GM21390 (cell line): ENCODE results near the gene APBA2.

Experiments
- ATAC-seq: cut with Tn5 transposase; IDR thresholded peaks from one replicate; pipeline ENCODE4 v1.9.1; 2021; ENCODE audit not compliant: unreplicated experiment

The APBA2 gene

GRCh38 chr15:29054171-29055045 is 168.6 kb downstream of the APBA2 start:
- ATAC-seq: no peak

GRCh38 chr15:29055876-29056275 is 170.1 kb downstream of the APBA2 start:
- ATAC-seq: no peak

GRCh38 chr15:29056839-29057450 is 171.2 kb downstream of the APBA2 start:
- ATAC-seq: no peak

- ATAC-seq: no peak
Measured at GRCh38 chr15:29057856-29058255, 172.1 kb downstream of the APBA2 start.

DNA sequence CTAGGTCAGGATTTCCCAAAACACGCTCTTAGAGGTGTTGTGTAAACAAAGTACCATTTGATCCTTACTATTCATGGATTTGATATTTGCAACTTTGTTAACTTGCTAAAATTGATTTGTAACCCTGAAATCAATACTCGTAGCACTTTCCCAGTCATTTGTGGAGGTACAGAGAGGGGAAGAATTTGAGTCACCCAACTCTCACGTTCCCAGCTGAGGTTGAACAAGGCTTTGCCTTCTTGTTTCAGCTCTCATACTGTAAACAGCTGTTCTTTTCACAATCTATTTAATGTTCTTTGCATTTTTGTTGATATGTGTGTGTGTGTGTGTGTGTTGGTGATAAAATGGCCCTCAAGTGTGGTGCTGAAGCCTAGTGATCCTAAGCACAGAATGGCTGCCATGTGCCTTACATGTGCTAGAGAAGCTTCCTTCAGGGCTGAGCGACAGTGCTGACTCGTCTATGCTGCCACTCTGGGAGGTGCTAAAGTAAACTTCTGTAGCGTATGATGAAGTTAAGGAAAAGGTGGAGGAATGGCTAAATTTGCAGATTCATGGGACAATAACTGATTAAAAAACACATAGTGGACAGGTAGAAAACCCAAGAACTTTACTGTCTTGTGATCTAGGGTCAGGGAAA is 173.2 kb downstream of the APBA2 start:
- ATAC-seq: no peak

- ATAC-seq: no peak
Measured at GRCh38 chr15:29059871-29060640, 174.3 kb downstream of the APBA2 start.

DNA sequence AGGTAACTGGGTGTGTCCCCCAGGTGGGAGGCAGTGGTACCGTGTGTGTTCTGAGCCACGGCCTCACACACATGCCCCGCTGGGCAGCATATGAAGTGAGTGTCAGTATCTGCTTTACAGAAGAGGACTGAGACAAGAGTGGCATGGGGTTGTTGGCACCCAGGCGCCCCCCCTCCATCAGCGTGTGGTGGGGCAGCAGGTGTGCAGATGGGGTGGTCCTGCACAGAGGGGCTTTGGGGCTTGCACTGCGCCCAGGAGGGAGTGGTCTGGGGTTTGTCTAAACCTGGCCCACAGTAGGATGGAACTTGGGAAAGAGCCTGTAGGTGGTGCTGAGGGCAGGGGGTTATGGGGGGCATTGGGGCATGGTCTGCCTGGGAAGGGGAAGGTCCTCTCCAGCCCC is 176.0 kb downstream of the APBA2 start:
- ATAC-seq: no peak

DNA sequence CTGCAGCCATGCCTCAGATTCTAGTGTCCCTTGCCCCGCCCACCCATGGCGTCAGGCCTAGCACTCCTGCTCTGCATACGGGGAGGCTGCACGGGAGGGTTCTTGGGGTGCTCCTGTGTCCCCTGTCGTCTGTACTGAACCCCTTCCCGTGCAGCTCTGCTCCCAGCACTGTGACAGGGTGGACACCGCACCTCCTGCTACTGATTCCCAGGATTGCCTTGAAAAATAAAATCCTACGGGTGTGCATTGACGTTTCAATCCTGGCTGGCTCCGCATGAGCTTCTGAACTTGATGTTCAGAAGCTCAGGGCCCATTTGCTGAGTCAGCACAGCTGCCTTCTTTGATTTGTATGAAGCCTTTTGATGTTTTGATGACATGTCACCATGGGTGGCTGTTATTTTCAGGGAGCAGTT is 176.4 kb downstream of the APBA2 start:
- no peak for ATAC-seq

- no peak for ATAC-seq
Measured at GRCh38 chr15:29062626-29063025, 176.9 kb downstream of the APBA2 start.

DNA sequence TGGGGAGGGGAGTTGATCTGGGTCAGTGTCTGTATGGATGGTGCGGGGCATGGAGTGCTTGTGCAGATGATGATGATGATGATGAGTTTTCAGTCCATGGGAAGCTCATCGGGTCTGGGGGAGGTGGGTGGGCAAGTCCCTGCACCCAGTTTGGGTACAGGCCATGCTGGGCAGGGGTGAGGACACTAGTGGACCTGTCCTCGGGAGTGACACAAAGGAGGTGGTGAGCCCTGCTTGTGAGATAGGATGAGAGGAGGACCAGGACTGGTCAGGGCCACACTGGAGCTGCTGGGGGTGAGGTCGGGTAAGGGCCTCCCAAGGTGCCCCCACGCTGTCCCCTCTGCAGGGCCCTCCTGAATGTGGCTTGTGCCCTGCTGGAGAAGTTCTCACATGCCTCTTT is 177.9 kb downstream of the APBA2 start:
- no peak for ATAC-seq

DNA sequence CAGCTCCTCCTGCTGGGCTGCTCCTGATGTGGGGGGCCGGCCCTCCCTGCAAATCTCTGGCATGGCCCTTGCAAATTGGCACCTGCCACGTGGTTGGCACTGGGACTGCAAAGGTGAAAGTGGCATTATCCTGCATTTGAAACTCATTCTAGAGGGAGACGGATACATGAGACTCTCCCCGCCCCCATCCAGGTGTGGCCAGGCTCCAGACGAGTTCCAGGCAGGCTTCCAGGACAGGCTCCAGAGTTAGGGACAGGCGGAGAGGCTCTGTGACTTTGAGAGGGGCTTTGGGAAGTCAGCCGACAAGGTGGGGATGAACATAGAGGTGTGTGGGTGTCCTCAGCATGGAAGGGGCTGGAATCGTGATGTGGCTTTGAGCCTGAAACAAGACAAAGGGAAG is 178.5 kb downstream of the APBA2 start:
- ATAC-seq: no peak

DNA sequence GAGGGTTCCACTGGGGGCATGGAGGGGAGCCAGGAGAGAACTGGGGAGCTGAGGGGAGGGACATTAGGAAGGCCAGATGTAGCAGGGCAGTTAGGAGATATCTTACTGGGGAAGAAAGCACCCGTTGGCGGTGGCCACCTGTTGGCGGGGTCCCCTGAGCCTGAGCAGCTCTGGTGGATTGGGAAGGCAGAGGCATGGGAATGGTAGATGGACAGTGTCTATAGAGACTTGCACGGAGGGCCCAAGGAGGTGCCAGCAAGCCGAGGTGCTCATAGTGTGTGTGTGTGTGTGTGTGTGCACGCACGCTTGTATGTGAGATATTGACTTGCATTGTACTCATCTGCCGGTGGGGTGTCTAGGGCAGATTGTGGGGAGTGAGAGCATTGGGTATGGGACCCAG is 179.0 kb downstream of the APBA2 start:
- ATAC-seq: no peak

GRCh38 chr15:29065571-29065970 is 179.8 kb downstream of the APBA2 start:
- no peak for ATAC-seq

DNA sequence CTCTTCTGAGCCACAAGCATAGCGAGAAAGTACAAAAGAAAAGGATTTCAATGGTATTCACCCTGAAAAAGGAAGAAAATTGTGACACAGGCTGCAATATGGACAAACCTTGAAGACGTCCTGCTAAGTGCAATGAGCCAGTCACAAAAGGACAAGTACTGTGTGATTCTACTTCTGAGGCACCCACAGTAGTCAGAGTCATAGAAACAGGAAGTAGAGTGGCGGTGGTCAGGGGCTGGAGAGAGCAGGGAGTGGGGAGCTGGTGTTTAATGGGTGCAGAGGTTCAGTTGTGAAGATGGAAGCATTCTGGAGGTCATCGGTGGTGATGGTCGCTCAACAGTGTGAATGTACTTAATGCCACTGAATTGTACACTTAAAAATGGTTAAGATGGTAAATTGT is 180.5 kb downstream of the APBA2 start:
- ATAC-seq: no peak

- no peak for ATAC-seq
Measured at GRCh38 chr15:29066838-29067237, 181.1 kb downstream of the APBA2 start.

DNA sequence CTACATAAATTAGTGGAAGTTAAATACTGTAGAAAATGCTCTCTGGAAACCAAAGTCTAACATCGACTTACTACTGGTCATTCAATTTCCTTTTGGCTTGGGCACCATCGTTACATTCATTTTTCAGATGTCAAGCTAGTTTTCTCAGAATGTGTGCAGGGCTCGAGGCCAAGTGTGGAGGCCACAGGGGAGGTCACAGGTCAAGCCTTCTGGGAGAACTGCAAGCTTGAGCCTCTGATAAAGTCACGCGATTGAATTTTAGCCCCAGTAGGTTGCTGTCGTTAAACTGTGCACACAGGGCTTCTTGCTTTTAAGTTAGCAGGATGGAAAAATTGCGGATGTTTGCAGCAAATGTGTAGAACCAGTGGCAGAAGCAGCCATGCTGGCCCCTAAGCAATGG is 182.2 kb downstream of the APBA2 start:
- ATAC-seq: no peak

DNA sequence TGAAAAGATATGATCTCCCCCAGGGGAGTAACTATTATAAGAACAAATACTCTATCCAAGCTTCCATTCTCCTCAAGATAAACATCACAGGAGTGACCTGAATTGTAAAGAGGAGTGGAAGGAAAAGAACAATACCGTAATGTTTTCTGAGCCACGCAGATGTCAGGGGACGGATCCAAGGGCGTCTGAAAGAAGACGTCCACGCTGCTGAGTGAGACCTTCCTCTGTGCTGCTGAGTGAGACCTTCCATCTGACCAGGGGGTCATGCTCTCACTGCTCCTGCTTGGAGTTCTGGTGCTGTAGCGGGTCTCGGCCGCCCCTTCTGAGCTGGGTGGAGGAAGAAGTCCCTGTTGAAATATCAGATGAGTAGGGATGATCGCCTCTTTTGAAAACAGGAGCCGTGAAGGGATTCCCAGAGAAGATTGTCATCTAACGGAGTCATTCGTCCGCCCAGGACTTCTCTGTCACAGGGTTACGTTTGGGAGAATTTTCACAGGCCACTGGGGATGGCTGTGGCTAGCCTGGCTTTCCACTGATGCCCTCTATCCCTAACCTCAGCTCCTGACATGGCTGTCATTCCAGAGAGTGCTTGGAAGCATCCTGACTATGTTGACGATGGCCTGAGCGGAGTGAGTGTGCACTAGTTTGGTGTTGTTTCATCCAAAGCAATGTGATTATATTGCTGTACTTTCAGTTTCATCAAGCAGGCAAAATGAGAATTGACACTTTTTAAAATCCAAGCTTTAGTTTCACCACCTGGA is 184.9 kb downstream of the APBA2 start:
- no peak for ATAC-seq

GRCh38 chr15:29071232-29071881 is 185.6 kb downstream of the APBA2 start:
- ATAC-seq: no peak

GRCh38 chr15:29071882-29072273 is 186.1 kb downstream of the APBA2 start:
- ATAC-seq: no peak

DNA sequence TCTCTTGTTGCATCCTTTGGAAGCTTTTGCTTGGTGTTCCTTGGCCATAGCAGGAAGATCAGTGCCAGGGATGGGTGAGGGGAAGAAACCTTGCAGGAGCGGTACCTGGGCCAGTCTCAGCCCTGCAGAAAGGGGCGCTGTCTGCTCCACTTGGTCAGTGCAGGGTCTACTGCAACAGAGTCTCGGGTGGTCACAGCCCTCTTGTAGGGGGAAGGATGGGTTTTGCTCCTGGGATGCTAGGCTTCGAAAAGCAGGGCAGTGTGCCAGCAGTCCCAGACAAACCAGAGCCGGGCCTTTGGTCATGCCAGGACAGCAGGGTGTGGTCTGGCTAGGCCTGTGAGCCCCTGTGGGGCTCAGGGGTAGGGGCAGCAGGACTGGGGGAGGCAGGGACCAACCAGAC is 186.7 kb downstream of the APBA2 start:
- ATAC-seq: no peak
